Activated CD4-positive, alpha-beta T cell treated with anti-CD3 and anti-CD28 coated beads, Interleukin-2, amount 10 ng/mL, durations not matched to agents 24 days and 14 days (primary cell): ENCODE data around the gene CASR. TPM values are rescaled to one million over a fixed set of nuclear protein-coding genes. Genes with fewer than 3 reads are reported as not detected.

Experiments
- DNase-seq: peaks from one replicate; pipeline ENCODE4 v3.0.0; 2022
- H3K27ac Mint-ChIP-seq: one replicate; pipeline ENCODE4 v1.8.0; 2022; ENCODE audit warnings: mild to moderate bottlenecking, mixed read lengths
- H3K27me3 Mint-ChIP-seq: one replicate; pipeline ENCODE4 v1.8.0; 2022; ENCODE audit warnings: mixed read lengths
- H3K36me3 Mint-ChIP-seq: one replicate; pipeline ENCODE4 v1.8.0; 2022; ENCODE audit warnings: low read depth, mild to moderate bottlenecking, mixed read lengths
- H3K4me1 Mint-ChIP-seq: one replicate; pipeline ENCODE4 v1.8.0; 2021; ENCODE audit warnings: mixed read lengths
- H3K4me3 Mint-ChIP-seq: one replicate; pipeline ENCODE4 v1.8.0; 2022; ENCODE audit warnings: mild to moderate bottlenecking, moderate library complexity, mixed read lengths
- H3K9me3 Mint-ChIP-seq: one replicate; pipeline ENCODE4 v1.8.0; 2021; ENCODE audit warnings: mixed read lengths
- intact Hi-C: fragments of 100-400 bp; cut with micrococcal nuclease; formaldehyde crosslinking; loops from one replicate; pipeline ENCODE4 v1.15.1; 2023
- total RNA-seq: library from RNA; stranded (reverse); gene quantifications from 2 replicates; pipeline ENCODE4 v1.2.3, GENCODE V29; 2022

CASR gene
- total RNA-seq, 1 donor from 2014 or later: not detected

DNA sequence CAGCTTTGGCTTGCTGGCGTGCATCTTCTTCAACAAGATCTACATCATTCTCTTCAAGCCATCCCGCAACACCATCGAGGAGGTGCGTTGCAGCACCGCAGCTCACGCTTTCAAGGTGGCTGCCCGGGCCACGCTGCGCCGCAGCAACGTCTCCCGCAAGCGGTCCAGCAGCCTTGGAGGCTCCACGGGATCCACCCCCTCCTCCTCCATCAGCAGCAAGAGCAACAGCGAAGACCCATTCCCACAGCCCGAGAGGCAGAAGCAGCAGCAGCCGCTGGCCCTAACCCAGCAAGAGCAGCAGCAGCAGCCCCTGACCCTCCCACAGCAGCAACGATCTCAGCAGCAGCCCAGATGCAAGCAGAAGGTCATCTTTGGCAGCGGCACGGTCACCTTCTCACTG, 101.0 kb downstream of the CASR start:
- Mint-ChIP-seq H3K4me3 (no peak overlapping the region), H3K27ac (no peak overlapping the region), H3K27me3 (peaks cover 27% of the 10 kb centered on the region), H3K9me3 (no peaks in the 10 kb centered on the region), H3K36me3 (no peaks in the 10 kb centered on the region), H3K4me1 (no peaks in the 10 kb centered on the region)
- intact Hi-C loops: no loop called here
- DNase-seq: no peak

GRCh38 chr3:122294359-122294758, 110.9 kb downstream of the CASR start:
- intact Hi-C loops: no loop called here
- peaks cover 2% of the 10 kb centered on the region for H3K27me3 Mint-ChIP-seq

GRCh38 chr3:122295266-122296062, 112.0 kb downstream of the CASR start:
- Mint-ChIP-seq H3K27me3 (peaks cover 2% of the 10 kb centered on the region), H3K4me1 (peaks cover 16% of the 10 kb centered on the region), H3K4me3 (no peak overlapping the region), H3K27ac (no peak overlapping the region), H3K36me3 (peaks cover 1% of the 10 kb centered on the region), H3K9me3 (no peaks in the 10 kb centered on the region)
- intact Hi-C loops: no loop called here
- DNase-seq: peak; percentile 67

More at GRCh38 chr3:122294359-122294758, 110.9 kb downstream of the CASR start:
- Mint-ChIP-seq H3K4me1 (peaks cover 15% of the 10 kb centered on the region), H3K4me3 (no peak overlapping the region), H3K27ac (no peak overlapping the region), H3K36me3 (no peaks in the 10 kb centered on the region), H3K9me3 (no peaks in the 10 kb centered on the region)
- DNase-seq: no peak

- Mint-ChIP-seq H3K4me3 (peak overlapping the region; percentile 14), H3K27me3 (no peaks in the 10 kb centered on the region), H3K27ac (no peak overlapping the region), H3K36me3 (peaks cover 2% of the 10 kb centered on the region), H3K4me1 (peaks cover 21% of the 10 kb centered on the region), H3K9me3 (no peaks in the 10 kb centered on the region)
- intact Hi-C loops: loop anchor here (1.0 to 2.0 kb wide), 4 partner anchors 25 to 194 kb away; no protein-coding TSS in a partner anchor
- peak; percentile 65 for DNase-seq
Measured at GRCh38 chr3:122298239-122298638, 114.8 kb downstream of the CASR start.

- DNase-seq: no peak
- H3K36me3 Mint-ChIP-seq: peaks cover 2% of the 10 kb centered on the region
- H3K27ac Mint-ChIP-seq: peak overlapping the region; percentile 47
- peaks cover 21% of the 10 kb centered on the region for H3K4me1 Mint-ChIP-seq
- no peak overlapping the region for H3K4me3 Mint-ChIP-seq
- H3K9me3 Mint-ChIP-seq: no peaks in the 10 kb centered on the region
- intact Hi-C loops: loop anchor here (1.0 to 2.0 kb wide), 5 partner anchors 24 to 464 kb away; partner anchors contain the start of genes EAF2 and IQCB1
- no peaks in the 10 kb centered on the region for H3K27me3 Mint-ChIP-seq
Measured at GRCh38 chr3:122299215-122299614, 115.7 kb downstream of the CASR start.

GRCh38 chr3:122299872-122300460, 116.5 kb downstream of the CASR start:
- Mint-ChIP-seq H3K9me3 (no peaks in the 10 kb centered on the region), H3K27me3 (no peaks in the 10 kb centered on the region), H3K36me3 (peaks cover 2% of the 10 kb centered on the region), H3K4me1 (peaks cover 21% of the 10 kb centered on the region), H3K4me3 (no peak overlapping the region), H3K27ac (no peak overlapping the region)
- DNase-seq: peak; percentile 84
- intact Hi-C loops: loop anchor here (1.0 to 2.0 kb wide), 6 partner anchors 23 to 754 kb away; partner anchors contain the start of genes EAF2 and IQCB1

DNA sequence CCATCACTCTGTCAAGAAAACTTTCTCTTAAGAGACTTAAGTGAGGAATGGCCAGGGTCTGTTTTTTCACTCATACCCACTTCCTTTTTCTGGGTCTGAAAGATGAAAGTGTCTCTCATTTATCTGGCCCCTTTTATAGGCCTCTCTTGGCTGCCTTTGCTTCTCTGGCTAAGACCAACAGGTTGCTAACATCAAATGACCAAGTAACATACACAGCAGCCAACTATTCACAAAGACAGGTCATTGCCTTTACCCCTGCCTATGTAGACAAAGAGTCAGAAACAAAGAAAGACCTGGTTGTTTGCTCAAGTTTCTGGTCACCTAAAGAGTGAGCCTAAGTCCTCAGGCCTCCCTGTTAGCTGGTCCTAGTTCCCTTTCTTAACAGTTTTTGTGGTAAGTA, 117.6 kb downstream of the CASR start:
- intact Hi-C loops: no loop called here
- Mint-ChIP-seq H3K4me1 (peaks cover 21% of the 10 kb centered on the region), H3K27ac (no peak overlapping the region), H3K36me3 (peaks cover 2% of the 10 kb centered on the region), H3K27me3 (peaks cover 2% of the 10 kb centered on the region), H3K9me3 (no peaks in the 10 kb centered on the region), H3K4me3 (no peak overlapping the region)
- DNase-seq: peak; percentile 48

- Mint-ChIP-seq H3K36me3 (no peaks in the 10 kb centered on the region), H3K27ac (no peak overlapping the region), H3K27me3 (peaks cover 5% of the 10 kb centered on the region), H3K4me1 (peaks cover 2% of the 10 kb centered on the region), H3K4me3 (no peak overlapping the region), H3K9me3 (no peaks in the 10 kb centered on the region)
- DNase-seq: peak; percentile 54
- intact Hi-C loops: no loop called here
Measured at GRCh38 chr3:122305818-122306621, 122.6 kb downstream of the CASR start.

DNA sequence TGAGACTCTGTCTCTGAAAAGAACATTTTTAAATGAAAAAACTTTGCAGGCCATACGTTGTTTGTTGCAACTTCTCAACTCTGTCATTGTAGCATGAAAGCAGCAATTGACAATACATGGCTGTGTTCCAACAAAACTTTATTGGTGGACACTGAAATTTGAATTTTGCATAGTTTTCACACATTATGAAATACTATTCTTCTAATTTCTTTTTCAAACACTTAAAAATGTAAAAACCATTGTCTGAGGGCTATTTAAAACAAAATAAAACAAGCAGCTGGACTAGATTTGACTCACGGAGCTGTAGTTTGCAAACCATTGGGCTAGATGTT, 123.1 kb downstream of the CASR start:
- peaks cover 5% of the 10 kb centered on the region for H3K27me3 Mint-ChIP-seq
- H3K4me3 Mint-ChIP-seq: no peak overlapping the region
- DNase-seq: no peak
- no peak overlapping the region for H3K27ac Mint-ChIP-seq
- H3K4me1 Mint-ChIP-seq: no peaks in the 10 kb centered on the region
- H3K9me3 Mint-ChIP-seq: no peaks in the 10 kb centered on the region
- no peaks in the 10 kb centered on the region for H3K36me3 Mint-ChIP-seq
- intact Hi-C loops: no loop called here

- no peaks in the 10 kb centered on the region for H3K9me3 Mint-ChIP-seq
- H3K4me3 Mint-ChIP-seq: no peak overlapping the region
- intact Hi-C loops: no loop called here
- no peaks in the 10 kb centered on the region for H3K36me3 Mint-ChIP-seq
- no peak for DNase-seq
- H3K27ac Mint-ChIP-seq: no peak overlapping the region
- no peaks in the 10 kb centered on the region for H3K4me1 Mint-ChIP-seq
- peaks cover 5% of the 10 kb centered on the region for H3K27me3 Mint-ChIP-seq
Measured at GRCh38 chr3:122307094-122307687, 123.7 kb downstream of the CASR start.

DNA sequence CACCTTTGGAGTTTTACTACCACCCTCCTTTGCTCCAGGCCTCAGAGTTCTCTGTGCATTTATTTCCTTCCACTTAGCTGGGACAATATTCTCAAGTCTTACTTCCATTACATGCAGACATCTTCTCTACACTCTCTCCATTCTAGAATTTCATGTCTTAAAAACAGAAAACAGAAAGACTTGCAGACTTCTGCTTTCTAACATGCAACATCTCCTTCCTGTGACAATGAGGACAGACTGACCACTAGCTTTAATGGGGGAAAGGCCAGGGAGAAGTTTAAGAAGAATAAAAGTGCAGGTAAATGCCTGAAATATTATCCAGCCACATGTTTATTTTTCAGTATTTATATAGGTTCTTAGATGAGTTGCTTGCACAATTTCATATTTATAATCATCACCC, 124.5 kb downstream of the CASR start:
- no peak overlapping the region for H3K27ac Mint-ChIP-seq
- H3K4me3 Mint-ChIP-seq: no peak overlapping the region
- intact Hi-C loops: no loop called here
- H3K9me3 Mint-ChIP-seq: no peaks in the 10 kb centered on the region
- H3K27me3 Mint-ChIP-seq: peaks cover 5% of the 10 kb centered on the region
- H3K4me1 Mint-ChIP-seq: peaks cover 4% of the 10 kb centered on the region
- no peaks in the 10 kb centered on the region for H3K36me3 Mint-ChIP-seq
- no peak for DNase-seq

- Mint-ChIP-seq H3K27me3 (peaks cover 5% of the 10 kb centered on the region), H3K4me1 (peaks cover 7% of the 10 kb centered on the region), H3K4me3 (no peak overlapping the region), H3K36me3 (no peaks in the 10 kb centered on the region), H3K9me3 (no peaks in the 10 kb centered on the region), H3K27ac (no peak overlapping the region)
- DNase-seq: no peak
- intact Hi-C loops: no loop called here
Measured at GRCh38 chr3:122310361-122310760, 126.9 kb downstream of the CASR start.

- Mint-ChIP-seq H3K36me3 (no peaks in the 10 kb centered on the region), H3K27me3 (peaks cover 3% of the 10 kb centered on the region), H3K27ac (no peak overlapping the region), H3K4me1 (peaks cover 7% of the 10 kb centered on the region), H3K4me3 (no peak overlapping the region), H3K9me3 (no peaks in the 10 kb centered on the region)
- intact Hi-C loops: no loop called here
- DNase-seq: peak; percentile 52
Measured at GRCh38 chr3:122312826-122313225, 129.4 kb downstream of the CASR start.
